Keratinocyte (primary cell): ENCODE data around the gene WRAP73.

Experiments
- EZH2 ChIP-seq: IDR thresholded peaks from one replicate; pipeline ENCODE4 v1.6.1; 2012; ENCODE audit warnings: inconsistent platforms, mild to moderate bottlenecking, low read length, moderate library complexity
- TF ChIP-seq, protein P1 (sequence below), 3 experiments: IDR thresholded peaks in 1 of 3; conservative IDR thresholded peaks in 1 of 3; optimal IDR thresholded peaks in 1 of 3; 2 replicates in 2 of 3; 3 replicates in 1 of 3; pipeline versions ENCODE3 to v1.5.1; 2011; ENCODE audit warnings: low read length in 3 of 3, mild to moderate bottlenecking in 3 of 3, moderate library complexity in 2 of 3, control low read depth in 1 of 3, inconsistent platforms in 1 of 3; ENCODE audit not compliant: insufficient read depth in 2 of 3; ENCODE audit errors: extremely low read depth in 1 of 3

DNA sequence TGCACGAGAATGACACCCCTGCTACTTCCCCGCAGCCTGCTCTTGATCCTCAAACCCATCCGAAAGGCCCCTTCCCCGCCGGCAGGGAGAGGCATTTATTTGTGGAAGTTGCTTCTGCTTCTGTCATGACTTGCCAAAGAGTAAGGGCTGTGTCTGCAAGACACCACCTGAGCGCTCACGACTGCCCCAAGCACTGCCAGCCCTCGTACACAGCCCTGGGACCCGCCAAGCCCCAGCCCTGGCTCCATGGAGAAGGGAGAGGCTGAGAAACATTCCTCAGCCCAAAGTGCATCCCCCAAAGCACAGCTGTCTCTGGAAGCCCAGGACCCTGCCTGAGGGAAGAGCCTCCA lies 31.4 kb downstream of the WRAP73 start:
- TF ChIP-seq, protein P1, sequence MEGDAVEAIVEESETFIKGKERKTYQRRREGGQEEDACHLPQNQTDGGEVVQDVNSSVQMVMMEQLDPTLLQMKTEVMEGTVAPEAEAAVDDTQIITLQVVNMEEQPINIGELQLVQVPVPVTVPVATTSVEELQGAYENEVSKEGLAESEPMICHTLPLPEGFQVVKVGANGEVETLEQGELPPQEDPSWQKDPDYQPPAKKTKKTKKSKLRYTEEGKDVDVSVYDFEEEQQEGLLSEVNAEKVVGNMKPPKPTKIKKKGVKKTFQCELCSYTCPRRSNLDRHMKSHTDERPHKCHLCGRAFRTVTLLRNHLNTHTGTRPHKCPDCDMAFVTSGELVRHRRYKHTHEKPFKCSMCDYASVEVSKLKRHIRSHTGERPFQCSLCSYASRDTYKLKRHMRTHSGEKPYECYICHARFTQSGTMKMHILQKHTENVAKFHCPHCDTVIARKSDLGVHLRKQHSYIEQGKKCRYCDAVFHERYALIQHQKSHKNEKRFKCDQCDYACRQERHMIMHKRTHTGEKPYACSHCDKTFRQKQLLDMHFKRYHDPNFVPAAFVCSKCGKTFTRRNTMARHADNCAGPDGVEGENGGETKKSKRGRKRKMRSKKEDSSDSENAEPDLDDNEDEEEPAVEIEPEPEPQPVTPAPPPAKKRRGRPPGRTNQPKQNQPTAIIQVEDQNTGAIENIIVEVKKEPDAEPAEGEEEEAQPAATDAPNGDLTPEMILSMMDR (optimal IDR thresholded peaks at IDR 0.05 in 1 of 3, IDR thresholded peaks at IDR 0.05 in 1 of 3, conservative IDR thresholded peaks at IDR 0.05 in 1 of 3; ENCODE audit: extremely low read depth in 1 of 3, insufficient read depth in 2 of 3, low read length in 3 of 3): no peak
- TF ChIP-seq EZH2: no peak
